CD4-positive, alpha-beta T cell treated with Interleukin-15 for 4 hours (primary cell): Measurements from ENCODE around the gene ARHGAP19.

Source experiments
- DNase-seq: peaks from one replicate; pipeline ENCODE4 v3.0.0-alpha.2; 2020; ENCODE audit warnings: low spot score

The ARHGAP19 gene

GRCh38 chr10:97292097-97292861 is at the start of gene ARHGAP19:
Gene ARHGAP19 (minus strand): TSS chr10:97292637. CDS start chr10:97292627, 10 bp downstream.
- peak; percentile 96 for DNase-seq

- DNase-seq: no peak
Observed at GRCh38 chr10:97341416-97341815, 49.0 kb upstream of the ARHGAP19 start.

GRCh38 chr10:97338041-97338440 is 45.6 kb upstream of the ARHGAP19 start:
- DNase-seq: no peak

- DNase-seq: no peak
Observed at GRCh38 chr10:97336942-97337831, 44.8 kb upstream of the ARHGAP19 start.

- DNase-seq: no peak
Observed at GRCh38 chr10:97336446-97336845, 44.0 kb upstream of the ARHGAP19 start.

- DNase-seq: no peak
Observed at GRCh38 chr10:97336006-97336405, 43.6 kb upstream of the ARHGAP19 start.

GRCh38 chr10:97335188-97335619 is 42.8 kb upstream of the ARHGAP19 start:
- DNase-seq: no peak

GRCh38 chr10:97334370-97335175 is 42.1 kb upstream of the ARHGAP19 start, which contains the start of gene FRAT2:
Gene FRAT2 (minus strand): TSS chr10:97334729. CDS start chr10:97334572, 157 bp downstream.
- DNase-seq: peak; percentile 83

- DNase-seq: no peak
Observed at GRCh38 chr10:97333601-97334369, 41.3 kb upstream of the ARHGAP19 start.

- no peak for DNase-seq
Observed at GRCh38 chr10:97333351-97333600, 40.8 kb upstream of the ARHGAP19 start.

GRCh38 chr10:97332591-97333350 is 40.3 kb upstream of the ARHGAP19 start:
- no peak for DNase-seq

GRCh38 chr10:97331153-97331703 is 38.8 kb upstream of the ARHGAP19 start:
- DNase-seq: no peak

GRCh38 chr10:97329766-97330165 is 37.3 kb upstream of the ARHGAP19 start:
- no peak for DNase-seq

- no peak for DNase-seq
Observed at GRCh38 chr10:97328646-97329453, 36.4 kb upstream of the ARHGAP19 start.

- no peak for DNase-seq
Observed at GRCh38 chr10:97327348-97328294, 35.2 kb upstream of the ARHGAP19 start.

- DNase-seq: no peak
Observed at GRCh38 chr10:97325754-97326153, 33.3 kb upstream of the ARHGAP19 start.

- DNase-seq: no peak
Observed at GRCh38 chr10:97323501-97323900, 31.1 kb upstream of the ARHGAP19 start.

- no peak for DNase-seq
Observed at GRCh38 chr10:97321804-97322190, 29.4 kb upstream of the ARHGAP19 start.
